GM18505 (cell line): ENCODE data around the gene FREY1.

Experiments
- ATAC-seq: cut with Tn5 transposase; IDR thresholded peaks from one replicate; pipeline ENCODE4 v1.9.1; 2021; ENCODE audit not compliant: unreplicated experiment
- POLR2A ChIP-seq: IDR thresholded peaks from 4 replicates; pipeline ENCODE4 v1.6.1; 2011; ENCODE audit warnings: borderline replicate concordance; ENCODE audit not compliant: insufficient read depth, insufficient read length; ENCODE audit errors: extremely low read depth

The FREY1 gene

DNA sequence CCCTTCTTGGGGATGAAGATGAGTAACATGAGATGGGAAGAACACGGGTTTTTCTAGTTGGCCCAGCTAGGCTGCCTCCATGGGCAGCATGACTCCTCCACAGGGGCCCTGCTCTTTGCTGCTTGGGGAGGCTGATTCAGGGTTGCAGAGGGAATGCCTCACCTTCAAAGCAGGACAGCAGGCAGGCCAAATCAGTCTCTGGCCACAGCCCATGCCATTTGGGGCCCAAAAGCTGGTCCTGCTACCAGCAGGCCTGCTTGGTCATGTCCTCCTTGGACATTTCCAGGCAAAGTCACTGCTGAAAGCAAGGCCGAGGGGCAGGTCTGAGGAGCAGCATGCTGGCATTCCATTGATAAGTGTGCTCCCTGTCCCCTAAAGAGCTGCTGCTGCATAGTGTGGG, 35.4 kb downstream of the FREY1 start:
- ATAC-seq = no peak
- no peak for TF ChIP-seq POLR2A

DNA sequence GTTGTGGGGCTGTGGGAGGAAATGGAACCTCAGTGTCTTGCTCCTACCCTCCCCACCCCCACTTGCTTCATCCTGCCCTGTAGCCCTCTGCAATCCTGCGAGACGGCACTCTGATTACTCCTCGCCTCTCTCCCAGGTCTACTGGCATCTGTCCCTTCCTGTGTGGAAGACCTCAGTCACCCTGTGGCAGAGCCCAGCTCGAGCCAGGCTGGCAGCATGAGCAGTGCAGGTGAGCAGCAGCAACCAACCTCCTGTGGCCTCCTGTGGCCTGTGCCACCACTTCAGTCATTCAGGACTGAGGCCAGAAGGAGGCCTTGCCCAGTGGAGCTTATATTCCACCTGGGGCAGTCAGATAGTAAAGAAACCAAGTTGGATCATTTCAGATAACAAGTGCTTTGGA, 36.4 kb downstream of the FREY1 start:
- no peak for TF ChIP-seq POLR2A
- ATAC-seq = no peak

DNA sequence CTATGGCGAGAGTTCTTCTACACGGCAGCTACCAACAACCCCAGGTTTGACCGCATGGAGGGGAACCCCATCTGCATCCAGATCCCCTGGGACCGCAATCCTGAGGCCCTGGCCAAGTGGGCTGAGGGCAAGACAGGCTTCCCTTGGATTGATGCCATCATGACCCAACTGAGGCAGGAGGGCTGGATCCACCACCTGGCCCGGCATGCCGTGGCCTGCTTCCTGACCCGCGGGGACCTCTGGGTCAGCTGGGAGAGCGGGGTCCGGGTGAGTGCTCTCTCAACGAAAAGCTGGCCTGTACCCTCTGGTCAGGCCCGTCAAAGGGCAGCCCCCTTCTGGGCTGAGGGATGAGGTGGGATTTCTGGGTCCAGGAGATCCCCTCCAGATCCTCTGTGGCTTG, 37.5 kb downstream of the FREY1 start:
- no peak for ATAC-seq
- no peak for TF ChIP-seq POLR2A

DNA sequence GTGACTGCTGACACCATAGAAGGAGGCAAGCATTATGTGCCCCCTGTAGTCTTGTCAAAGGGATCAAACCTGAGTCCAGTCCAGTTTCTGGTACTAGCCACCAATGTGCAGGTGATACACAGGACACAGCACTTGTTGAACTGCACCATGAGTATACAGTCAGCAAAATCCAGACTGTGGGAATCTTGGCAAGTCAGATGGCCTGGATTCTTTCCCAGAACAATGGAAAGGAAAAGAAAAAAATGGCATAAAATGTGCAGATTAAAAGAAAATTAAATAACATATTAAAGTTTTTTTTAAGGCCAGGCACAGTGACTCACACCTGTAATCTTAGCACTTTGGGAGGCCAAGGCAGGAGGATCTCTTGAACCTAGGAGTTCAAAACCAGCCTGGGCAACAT, 43.0 kb downstream of the FREY1 start:
- no peak for TF ChIP-seq POLR2A
- no peak for ATAC-seq

DNA sequence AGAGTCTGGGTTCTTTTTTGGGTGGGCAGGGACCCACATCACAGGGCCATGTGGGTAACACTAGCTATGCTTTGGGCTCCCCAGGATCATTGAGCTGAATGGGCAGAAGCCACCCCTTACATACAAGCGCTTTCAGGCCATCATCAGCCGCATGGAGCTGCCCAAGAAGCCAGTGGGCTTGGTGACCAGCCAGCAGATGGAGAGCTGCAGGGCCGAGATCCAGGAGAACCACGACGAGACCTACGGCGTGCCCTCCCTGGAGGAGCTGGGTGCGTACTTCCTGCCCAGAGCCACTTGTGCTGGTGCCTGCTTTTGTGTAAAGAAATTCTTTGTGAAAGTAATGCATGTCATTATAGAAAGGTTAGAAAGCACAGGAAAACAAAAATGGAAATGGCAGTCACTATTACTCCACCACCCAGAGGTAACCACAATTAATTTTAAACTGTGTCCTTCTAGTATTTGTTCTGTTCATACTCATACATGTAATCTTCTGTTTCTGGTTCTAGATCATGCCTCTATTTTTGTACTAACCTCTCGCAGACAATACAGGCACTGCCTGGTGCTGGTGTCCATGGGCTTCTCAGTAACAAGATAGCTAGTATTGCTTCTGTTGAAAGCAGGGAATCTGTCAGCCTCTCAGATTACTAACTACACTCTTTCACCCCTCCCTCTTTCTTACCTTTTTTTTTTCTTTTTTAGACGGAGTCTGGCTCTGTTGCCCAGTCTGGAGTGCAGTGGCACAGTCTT, 46.1 kb downstream of the FREY1 start:
- TF ChIP-seq POLR2A = no peak
- no peak for ATAC-seq

DNA sequence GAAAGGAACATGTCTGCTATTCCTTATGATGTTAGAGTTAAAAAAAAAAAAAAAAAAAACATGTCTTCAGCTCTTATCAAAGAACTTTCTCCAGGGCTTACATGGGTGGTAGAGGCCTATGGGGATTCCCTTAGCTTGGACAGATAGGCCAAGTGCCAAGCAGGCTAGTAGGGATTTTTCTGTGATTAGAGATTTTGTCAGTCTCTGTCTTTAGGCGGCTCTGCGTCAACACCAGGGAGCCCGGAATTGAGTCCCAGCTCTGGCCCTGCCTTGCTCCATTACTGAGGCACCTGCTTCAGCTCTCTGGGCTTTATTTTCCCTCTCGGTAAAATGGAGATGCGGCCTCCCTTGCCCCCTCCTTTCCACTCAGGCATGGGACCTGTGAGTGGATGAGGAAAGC, 46.7 kb downstream of the FREY1 start:
- ATAC-seq = no peak
- no peak for TF ChIP-seq POLR2A

DNA sequence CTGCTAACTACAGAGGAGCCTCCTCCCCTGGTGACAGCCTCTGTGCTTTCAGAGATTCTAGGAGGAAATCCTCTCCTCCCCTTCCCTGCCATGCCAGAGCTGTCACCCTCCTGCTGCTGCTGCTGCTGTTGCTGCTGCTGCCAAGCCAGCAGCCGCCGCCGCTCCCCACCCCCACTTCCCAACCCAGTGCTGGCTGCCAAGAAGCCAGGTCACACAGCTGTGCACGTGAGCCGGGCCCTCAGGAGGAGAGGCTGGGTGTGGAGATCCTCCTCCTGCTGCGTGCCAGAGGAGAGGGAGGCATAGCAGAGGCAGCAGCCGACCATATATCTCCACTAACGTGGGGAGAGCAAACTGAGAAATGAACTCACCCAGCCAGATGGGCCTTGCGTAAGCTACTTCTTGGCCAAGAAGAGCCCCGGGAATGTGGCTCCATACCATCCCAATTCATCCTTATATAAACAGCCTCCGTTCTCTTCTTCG, 47.4 kb downstream of the FREY1 start:
- no peak for ATAC-seq
- no peak for TF ChIP-seq POLR2A

DNA sequence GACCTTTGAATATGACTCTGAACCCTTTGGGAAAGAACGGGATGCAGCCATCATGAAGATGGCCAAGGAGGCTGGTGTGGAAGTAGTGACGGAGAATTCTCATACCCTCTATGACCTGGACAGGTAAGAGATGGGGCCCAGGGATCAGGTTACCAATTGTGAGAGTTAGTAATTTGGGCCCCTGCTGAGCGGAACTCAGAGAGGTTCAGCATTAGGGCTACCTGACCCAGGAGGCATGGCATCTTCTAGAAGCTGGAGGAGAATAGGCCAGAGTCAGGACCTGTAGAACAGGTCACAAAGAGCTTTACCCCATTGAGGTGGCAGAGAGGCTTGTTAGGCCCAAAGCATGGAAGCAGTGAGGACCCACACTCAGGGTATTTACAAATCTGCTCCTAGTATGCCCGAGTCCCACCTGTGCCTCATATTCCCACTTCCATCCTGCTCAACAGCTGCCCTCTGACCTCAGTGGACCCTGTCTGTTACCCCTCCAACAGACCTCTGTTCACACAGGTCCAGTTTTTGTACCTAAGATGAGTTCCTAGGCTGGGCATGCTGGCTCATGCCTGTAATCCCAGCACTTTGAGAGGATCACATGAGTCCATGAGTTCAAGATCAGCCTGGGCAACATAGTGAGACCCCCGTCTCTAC, 48.2 kb downstream of the FREY1 start:
- TF ChIP-seq POLR2A = no peak
- no peak for ATAC-seq

DNA sequence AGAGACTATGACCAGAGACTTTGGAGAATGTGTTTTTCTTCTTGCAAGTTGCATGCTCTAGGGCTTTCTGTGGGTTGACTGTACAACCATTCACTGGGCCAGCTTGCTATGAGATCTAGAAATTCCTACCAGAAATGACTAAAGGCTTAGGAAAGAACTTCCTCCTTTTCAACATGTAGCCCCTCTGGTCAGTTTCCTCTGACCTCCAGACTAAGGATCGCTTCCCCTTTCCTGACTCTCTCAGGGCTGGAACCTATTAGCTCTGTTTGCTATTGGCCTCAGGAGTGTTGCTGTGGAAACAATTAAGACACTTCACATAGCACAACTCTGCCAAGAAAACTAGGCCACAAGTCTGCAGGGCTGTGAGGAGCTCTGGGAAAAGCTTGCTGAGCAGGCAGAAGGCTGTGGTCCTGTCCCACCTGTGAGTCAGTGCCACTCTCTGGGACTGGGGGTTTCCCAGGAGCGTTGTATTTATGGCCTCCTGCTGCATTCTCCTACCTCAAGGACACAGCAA, 49.1 kb downstream of the FREY1 start:
- no peak for ATAC-seq
- no peak for TF ChIP-seq POLR2A
